ENCODE measurements around the gene PKLR. TPM values are rescaled to one million over a fixed set of nuclear protein-coding genes. Genes with fewer than 3 reads are reported as not detected.

The PKLR gene
- total RNA-seq, 4 donors from 2014 or later: 0.21 TPM; not detected in 3

DNA sequence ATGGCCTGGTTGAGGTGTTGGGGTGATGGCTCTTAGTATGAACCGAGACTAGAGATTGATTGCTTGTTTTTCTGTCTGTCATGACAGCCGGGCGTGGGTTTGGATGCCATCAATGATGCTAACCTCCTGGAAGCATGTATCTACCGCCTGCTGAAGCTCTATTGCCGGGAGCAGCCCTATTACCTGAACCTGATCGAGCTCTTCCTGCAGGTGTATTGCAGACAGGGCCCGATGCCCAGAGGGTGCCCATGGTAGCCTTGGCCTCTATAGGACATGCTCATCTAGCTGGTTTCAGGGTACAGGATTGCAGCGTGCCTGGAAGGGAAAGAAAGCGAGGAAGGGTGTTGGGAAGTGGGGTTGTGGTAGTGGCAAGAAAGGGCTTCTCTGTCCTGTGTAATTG lies 16.8 kb upstream of the PKLR start:
- Histone ChIP-seq H3K36me3 (no peaks in the 10 kb centered on the region), H3K27ac (no peak overlapping the region), H3K27me3 (no peaks in the 10 kb centered on the region), H3K4me1 (peaks cover 5 to 10% of the 10 kb centered on the region in 2 donors), H3K9me3 (no peaks in the 10 kb centered on the region), H3K4me3 (no peak overlapping the region)
- no peak for DNase-seq
- intact Hi-C loops (cut with DNase I; ENCODE audit: low total_unique reads): no loop called here
- TF ChIP-seq POLR2A (IDR thresholded peaks at IDR 0.05): no peak
- TF ChIP-seq, protein P1, sequence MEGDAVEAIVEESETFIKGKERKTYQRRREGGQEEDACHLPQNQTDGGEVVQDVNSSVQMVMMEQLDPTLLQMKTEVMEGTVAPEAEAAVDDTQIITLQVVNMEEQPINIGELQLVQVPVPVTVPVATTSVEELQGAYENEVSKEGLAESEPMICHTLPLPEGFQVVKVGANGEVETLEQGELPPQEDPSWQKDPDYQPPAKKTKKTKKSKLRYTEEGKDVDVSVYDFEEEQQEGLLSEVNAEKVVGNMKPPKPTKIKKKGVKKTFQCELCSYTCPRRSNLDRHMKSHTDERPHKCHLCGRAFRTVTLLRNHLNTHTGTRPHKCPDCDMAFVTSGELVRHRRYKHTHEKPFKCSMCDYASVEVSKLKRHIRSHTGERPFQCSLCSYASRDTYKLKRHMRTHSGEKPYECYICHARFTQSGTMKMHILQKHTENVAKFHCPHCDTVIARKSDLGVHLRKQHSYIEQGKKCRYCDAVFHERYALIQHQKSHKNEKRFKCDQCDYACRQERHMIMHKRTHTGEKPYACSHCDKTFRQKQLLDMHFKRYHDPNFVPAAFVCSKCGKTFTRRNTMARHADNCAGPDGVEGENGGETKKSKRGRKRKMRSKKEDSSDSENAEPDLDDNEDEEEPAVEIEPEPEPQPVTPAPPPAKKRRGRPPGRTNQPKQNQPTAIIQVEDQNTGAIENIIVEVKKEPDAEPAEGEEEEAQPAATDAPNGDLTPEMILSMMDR (IDR thresholded peaks at IDR 0.05): no peak

DNA sequence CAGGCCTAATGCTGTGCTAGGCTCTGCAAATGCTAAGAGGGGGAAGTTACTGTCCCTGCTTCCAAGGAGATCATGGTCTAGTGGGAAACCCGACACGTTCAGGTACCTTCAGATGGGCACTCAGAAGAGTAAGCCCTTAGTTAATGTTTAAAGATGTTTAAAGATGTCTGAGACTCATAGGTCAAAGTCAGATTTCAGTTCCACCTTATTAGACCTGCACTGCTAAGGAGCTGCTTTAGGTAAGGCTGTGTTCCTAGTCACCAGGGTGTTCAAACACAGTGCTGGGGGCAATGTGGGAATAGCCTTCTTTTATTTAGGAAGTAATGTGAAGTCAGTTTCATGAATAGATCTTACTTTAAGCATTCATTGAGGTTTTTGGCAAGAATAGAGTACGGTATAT lies 15.7 kb upstream of the PKLR start:
- Histone ChIP-seq H3K36me3 (no peaks in the 10 kb centered on the region), H3K9me3 (no peaks in the 10 kb centered on the region), H3K27me3 (no peaks in the 10 kb centered on the region), H3K4me3 (no peak overlapping the region), H3K4me1 (peaks cover under 1 to 9% of the 10 kb centered on the region in 2 donors), H3K27ac (no peak overlapping the region)
- TF ChIP-seq, protein P1 (IDR thresholded peaks at IDR 0.05): no peak
- no peak for TF ChIP-seq POLR2A (IDR thresholded peaks at IDR 0.05)
- intact Hi-C loops (cut with DNase I; ENCODE audit: low total_unique reads): no loop called here
- no peak for DNase-seq

DNA sequence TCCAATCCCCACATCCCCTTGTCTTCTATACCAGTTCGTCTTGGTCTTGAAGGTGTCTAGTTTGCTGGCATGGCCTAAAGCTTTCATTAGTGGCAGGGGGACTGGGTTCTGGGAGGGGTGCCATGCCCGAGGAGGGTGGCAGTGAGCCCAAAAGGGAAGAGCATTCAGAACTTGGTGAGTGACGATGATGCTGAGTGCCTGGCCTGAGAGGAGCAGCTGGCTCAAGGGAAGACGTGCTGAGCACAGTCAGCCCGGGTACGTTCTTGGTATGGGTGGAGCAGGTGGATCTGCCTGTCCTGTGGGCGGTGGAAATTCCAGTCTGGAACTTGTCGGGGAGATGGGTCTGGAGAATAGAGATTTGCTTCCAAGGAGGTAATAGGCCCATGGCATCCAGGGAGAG lies 12.0 kb upstream of the PKLR start:
- H3K9me3 ChIP-seq: no peaks in the 10 kb centered on the region
- intact Hi-C loops (cut with DNase I; ENCODE audit: low total_unique reads): no loop called here
- TF ChIP-seq, protein P1 (IDR thresholded peaks at IDR 0.05): no peak
- TF ChIP-seq POLR2A (IDR thresholded peaks at IDR 0.05): no peak
- DNase-seq: no peak
- H3K4me3 ChIP-seq: no peak overlapping the region
- H3K27me3 ChIP-seq: no peaks in the 10 kb centered on the region
- H3K27ac ChIP-seq: no peak overlapping the region
- no peaks in the 10 kb centered on the region for H3K4me1 ChIP-seq
- no peaks in the 10 kb centered on the region for H3K36me3 ChIP-seq

DNA sequence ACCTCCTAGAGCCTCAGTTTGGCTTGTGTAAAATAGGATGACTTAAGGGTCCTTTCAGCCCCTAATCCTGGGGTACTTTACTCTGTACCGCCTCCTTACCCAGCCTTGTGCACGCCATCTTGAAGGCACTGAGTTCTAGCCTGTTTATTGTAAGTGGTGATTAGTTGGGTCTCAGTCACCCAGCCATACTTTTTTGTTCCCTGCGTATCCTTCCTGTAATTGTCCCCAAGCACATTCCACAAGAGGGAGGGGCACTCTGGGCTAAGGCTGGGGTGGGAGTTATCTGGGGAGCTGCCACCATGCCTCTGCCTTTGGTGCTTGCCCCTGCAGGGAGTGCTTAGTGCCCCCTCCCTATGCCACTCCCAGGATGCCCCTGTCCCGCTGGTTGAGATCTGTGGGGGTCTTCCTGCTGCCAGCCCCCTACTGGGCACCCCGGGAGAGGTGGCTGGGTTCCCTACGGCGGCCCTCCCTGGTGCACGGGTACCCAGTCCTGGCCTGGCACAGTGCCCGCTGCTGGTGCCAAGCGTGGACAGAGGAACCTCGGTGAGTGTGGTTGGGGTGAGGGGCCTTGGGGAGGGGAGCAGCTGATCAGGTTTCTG lies 8.3 kb upstream of the PKLR start:
- no peaks in the 10 kb centered on the region for H3K4me1 ChIP-seq
- DNase-seq: peak in 1 of 2 donors; percentile 30
- intact Hi-C loops (cut with DNase I; ENCODE audit: low total_unique reads): no loop called here
- peak overlapping the region; percentile 80 to 82 for H3K27ac ChIP-seq
- no peaks in the 10 kb centered on the region for H3K36me3 ChIP-seq
- no peaks in the 10 kb centered on the region for H3K27me3 ChIP-seq
- peak overlapping the region; percentile 70 to 72 for H3K4me3 ChIP-seq
- no peaks in the 10 kb centered on the region for H3K9me3 ChIP-seq
- TF ChIP-seq POLR2A (IDR thresholded peaks at IDR 0.05): no peak
- TF ChIP-seq, protein P1 (IDR thresholded peaks at IDR 0.05): no peak

DNA sequence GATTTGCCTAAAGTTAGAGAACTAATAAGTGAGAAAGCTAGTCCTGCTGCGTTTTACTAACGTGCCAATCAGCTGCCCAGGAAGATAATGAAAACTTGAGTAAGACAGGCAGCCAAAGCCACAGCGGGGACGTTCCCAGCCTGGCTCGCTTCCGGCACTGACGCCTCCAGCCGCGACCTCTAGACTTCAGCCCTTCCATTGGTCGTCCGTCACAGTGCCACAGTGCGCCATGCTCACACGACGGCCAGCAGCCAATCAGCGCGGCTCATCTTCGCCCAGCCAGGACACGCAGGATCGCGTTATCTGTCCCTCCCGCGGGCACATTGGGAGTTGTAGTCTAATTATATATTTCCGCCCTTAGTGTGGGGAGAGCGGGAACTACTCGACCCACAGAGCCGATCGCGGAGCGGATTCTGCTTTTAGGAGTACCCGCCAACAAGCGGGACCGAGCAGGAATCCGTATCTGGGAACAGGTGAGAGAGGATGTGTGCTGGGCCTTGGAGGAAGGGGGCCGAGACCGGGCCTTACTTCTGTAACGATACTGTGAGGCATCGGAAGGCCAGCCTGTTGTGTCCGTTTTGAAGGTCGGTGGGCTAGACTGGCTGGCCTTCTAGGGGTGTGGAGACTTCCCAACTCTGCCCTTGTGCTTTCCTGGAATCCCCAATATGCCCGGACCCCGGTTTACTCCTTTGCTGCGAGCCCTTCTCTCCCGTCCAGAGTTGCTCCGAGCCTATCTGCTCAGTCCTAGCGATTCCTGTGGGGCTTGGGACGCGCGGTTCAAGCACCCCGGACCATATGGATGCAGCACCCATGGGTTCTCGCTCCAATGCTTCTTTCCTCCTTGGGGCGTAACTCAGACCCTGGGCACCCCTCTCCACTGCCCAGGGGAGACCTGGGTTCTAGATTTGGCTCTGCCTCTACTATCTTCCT lies 7.5 kb upstream of the PKLR start, which contains the start of gene FDPS:
Gene FDPS, plus strand, starts transcription at position 374 of the 930 bp plus-strand sequence. CDS start 924 bp downstream, outside the sequence.
- DNase-seq: peak; percentile 97 to 99
- Histone ChIP-seq H3K27me3 (no peaks in the 10 kb centered on the region), H3K27ac (peak within 1 kb of the TSS; percentile 82 to 86), H3K4me1 (no peaks in the 10 kb centered on the region), H3K9me3 (no peaks in the 10 kb centered on the region), H3K4me3 (peak within 1 kb of the TSS; percentile 70 to 72), H3K36me3 (no peaks in the 10 kb centered on the region)
- intact Hi-C loops (cut with DNase I; ENCODE audit: low total_unique reads): no loop called here
- peak; percentile 69 to 75 for TF ChIP-seq POLR2A (IDR thresholded peaks at IDR 0.05)
- TF ChIP-seq, protein P1 (IDR thresholded peaks at IDR 0.05): peak in 3 of 4 experiments; percentile 10 to 47 (median 30)
